ENCODE results near the gene WDR54.

GRCh38 chr2:74436848-74437695 is 15.5 kb downstream of the WDR54 start:
- TF ChIP-seq CTCF (IDR thresholded peaks at IDR 0.05; ENCODE audit: low read length) (no peak), EZH2 (IDR thresholded peaks at IDR 0.05; ENCODE audit: borderline replicate concordance, low read length) (no peak)

Data from OCI-LY1 (cell line).